GM12878 (cell line): Measurements from ENCODE around the gene ADGRV1. TPM values are rescaled to one million over a fixed set of nuclear protein-coding genes. Genes with fewer than 3 reads are reported as not detected.

Experiments used
- ATAC-seq: fragments of 200-7000 bp; cut with Tn5 transposase; 3 replicates; pipeline ENCODE4 v1.9.1; 2020; ENCODE audit warnings: mild to moderate bottlenecking, moderate library complexity
- BruUV-seq: library from RNA; stranded (reverse); fragments of 400-500 nt; replicated peaks from 2 replicates; lab custom pipeline; 2021; lab: Mats Ljungman, UMichigan
- CTCF ChIA-PET: fragments of 300-600 bp; sonication (Branson Sonifier 250); formaldehyde crosslinking; extraction: SDS; loops from one replicate; lab custom pipeline; 2021; ENCODE audit warnings: inconsistent platforms; lab: Yijun Ruan, JAX
- POLR2A ChIA-PET: fragments of 350-600 bp; formaldehyde crosslinking; extraction: SDS; loops from one replicate; lab custom pipeline; 2021; ENCODE audit warnings: inconsistent platforms; lab: Charles Lee
- RAD21 ChIA-PET: fragments of 300-600 bp; sonication (Branson Sonifier 250); formaldehyde crosslinking; loops from one replicate; lab custom pipeline; 2023; ENCODE audit warnings: antibody characterized with exemption; ENCODE audit not compliant: unreplicated experiment; lab: Charles Lee
- SMC1A ChIA-PET: fragments of 300-600 bp; sonication (Branson Sonifier 250); formaldehyde crosslinking; loops from one replicate; lab custom pipeline; 2023; ENCODE audit not compliant: unreplicated experiment, uncharacterized antibody; lab: Charles Lee
- DNase-seq: peaks from one replicate; pipeline ENCODE4 v3.0.0-alpha.2; 2011; ENCODE audit warnings: low read depth, low spot score
- FAIRE-seq: peaks from 3 replicates; lab custom pipeline; 2011; peaks lifted over from hg19 to GRCh38; lab: Jason Lieb, UNC
- H2AFZ ChIP-seq: 2 replicates; pipeline ENCODE4 v1.6.0; 2011; ENCODE audit warnings: low read depth, low read length, control low read depth; ENCODE audit not compliant: control insufficient read depth
- H3K27ac ChIP-seq: 2 replicates; pipeline ENCODE4 v1.5.1; 2011; ENCODE audit warnings: control low read depth; ENCODE audit not compliant: control insufficient read depth, insufficient read depth
- H3K27me3 ChIP-seq, 2 experiments: replicated peaks in 1 of 2; 2 replicates each; pipeline versions ENCODE4 v1.6.0 to v1.6.1; 2011; ENCODE audit warnings: low read length in 1 of 2; ENCODE audit not compliant: control insufficient read depth in 2 of 2, insufficient read depth in 2 of 2
- H3K36me3 ChIP-seq, 2 experiments: 2 replicates each; pipeline ENCODE4 v1.5.1; 2011; ENCODE audit warnings: low read length in 1 of 2; ENCODE audit not compliant: control insufficient read depth in 2 of 2, insufficient read depth in 2 of 2
- H3K4me1 ChIP-seq: 2 replicates; pipeline ENCODE4 v1.6.1; 2011; ENCODE audit warnings: mild to moderate bottlenecking, low read length, moderate library complexity, mixed read lengths; ENCODE audit not compliant: control insufficient read depth, insufficient read depth
- H3K4me2 ChIP-seq: 2 replicates; pipeline ENCODE4 v1.6.0; 2011; ENCODE audit warnings: control low read depth; ENCODE audit not compliant: control insufficient read depth, insufficient read depth
- H3K4me3 ChIP-seq: fragments of 200-600 bp; sonication (generic); 2 replicates; pipeline ENCODE4 v1.5.1; 2016
- H3K79me2 ChIP-seq: 2 replicates; pipeline ENCODE4 v1.6.0; 2011; ENCODE audit warnings: low read length; ENCODE audit not compliant: control insufficient read depth, insufficient read depth
- H3K9ac ChIP-seq: 2 replicates; pipeline ENCODE4 v1.8.0; 2011; ENCODE audit warnings: low read length, control low read depth, mixed read lengths; ENCODE audit not compliant: control insufficient read depth, insufficient read depth
- H3K9me3 ChIP-seq: replicated peaks from 3 replicates; pipeline ENCODE4 v1.5.1; 2011; ENCODE audit warnings: mild to moderate bottlenecking, low read length; ENCODE audit not compliant: control insufficient read depth, insufficient read depth
- H4K20me1 ChIP-seq: 2 replicates; pipeline ENCODE4 v1.6.0; 2011; ENCODE audit not compliant: control insufficient read depth, insufficient read depth
- CUX1 ChIP-seq: IDR thresholded peaks from 2 replicates; pipeline ENCODE4 v1.6.1; 2012; ENCODE audit warnings: improper control_type of control experiment, low read depth, low read length; ENCODE audit not compliant: insufficient replicate concordance
- IKZF2 ChIP-seq, 2 experiments: fragments of 450-650 bp; IDR thresholded peaks; 2 replicates each; pipeline ENCODE4 v1.6.1; 2017; ENCODE audit warnings: mild to moderate bottlenecking in 2 of 2, moderate library complexity in 2 of 2
- IRF3 ChIP-seq: fragments of 450-650 bp; IDR thresholded peaks from 2 replicates; pipeline ENCODE4 v1.6.1; 2014; ENCODE audit warnings: mild to moderate bottlenecking
- JUND ChIP-seq: IDR thresholded peaks from 2 replicates; pipeline ENCODE4 v1.6.1; 2012; ENCODE audit warnings: low read depth, mild to moderate bottlenecking, low read length, improper control_type of control experiment, moderate library complexity
- MLLT1 ChIP-seq: fragments of 450-650 bp; IDR thresholded peaks from 2 replicates; pipeline ENCODE4 v1.6.1; 2016; ENCODE audit warnings: mild to moderate bottlenecking
- MYC ChIP-seq: IDR thresholded peaks from 2 replicates; pipeline ENCODE4 v1.6.1; 2011; ENCODE audit warnings: mild to moderate bottlenecking, low read length, moderate library complexity, inconsistent platforms; ENCODE audit not compliant: insufficient read depth, insufficient replicate concordance, insufficient read length, severe bottlenecking
- RUNX3 ChIP-seq: IDR thresholded peaks from 2 replicates; pipeline ENCODE4 v1.6.1; 2012; ENCODE audit warnings: low read length, inconsistent platforms
- SKIL ChIP-seq: fragments of 450-650 bp; IDR thresholded peaks from 2 replicates; pipeline ENCODE4 v1.6.1; 2017; ENCODE audit warnings: mild to moderate bottlenecking, low read depth, inconsistent platforms; ENCODE audit not compliant: poor library complexity, severe bottlenecking
- USF2 ChIP-seq: IDR thresholded peaks from 2 replicates; pipeline ENCODE4 v1.6.1; 2011; ENCODE audit warnings: low read depth, low read length, improper control_type of control experiment, borderline replicate concordance
- WGBS: methylation state at CpG from one replicate; pipeline ENCODE4 v1.1.6; 2016; ENCODE audit warnings: low lambda C conversion rate; ENCODE audit not compliant: insufficient replicate concordance, insufficient coverage; ENCODE audit errors: missing lambda C conversion rate; 5-methylcytosine and 5-hydroxymethylcytosine counted together
- in situ Hi-C: fragments of 300-500 bp; cut with MboI; formaldehyde crosslinking; loops from 9 replicates; pipeline ENCODE4 v1.14.3; 2018; ENCODE audit warnings: mixed read lengths
- intact Hi-C: fragments of 100-400 bp; cut with micrococcal nuclease; formaldehyde crosslinking; loops from one replicate; pipeline ENCODE4 v1.14.2; 2022; ENCODE audit not compliant: unreplicated experiment
- polyA plus RNA-seq, 11 experiments: library from polyadenylated mRNA; depleted of rRNA in 4 of 11; unstranded in 6 of 11; stranded (reverse) in 5 of 11; fragments of >200 nt; fragmentation: Nextera tagmentation in 4 of 11; fragmentation: Illumina TruSeq in 1 of 11; extraction: Ambion mirVana in 4 of 11; extraction: Trizol in 1 of 11; gene quantifications; 1 replicate in 1 of 11; 2 replicates in 10 of 11; pipeline versions ENCODE4 v1.2.1 to v1.2.3, GENCODE V29; 2011 to 2016; ENCODE audit warnings: inconsistent platforms in 2 of 11, missing spikeins in 2 of 11, low read depth in 1 of 11
- total RNA-seq, 4 experiments: library from RNA; depleted of rRNA in 3 of 4; stranded (reverse); fragments of >200 nt in 3 of 4; fragmentation: Illumina TruSeq in 1 of 4; extraction: Trizol in 1 of 4; gene quantifications; 2 replicates each; pipeline versions ENCODE4 v1.2.1 to v1.2.3, GENCODE V29; 2013 to 2021

Gene ADGRV1
- total and polyA plus RNA-seq, 10 of the 15 experiments (the other 5 are each of a cell fraction or from before 2014, with no cell fraction given), result 0.04 to 8.1 (median 0.16) TPM; not detected in 1

GRCh38 chr5:91177639-91178038, 619.0 kb downstream of the ADGRV1 start (continued):
- TF ChIP-seq MLLT1, result no peak
- TF ChIP-seq IRF3, result no peak
- TF ChIP-seq, all 136 proteins: peak for 0

- Histone ChIP-seq H3K9ac (no peak overlapping the region), H3K4me2 (no peak overlapping the region), H3K9me3 (no peaks in the 10 kb centered on the region), H3K4me1 (peaks cover under 1% of the 10 kb centered on the region; the same call in 1 of the 2 replicates), H3K36me3 (no peaks in the 10 kb centered on the region), H3K27me3 (no peaks in the 10 kb centered on the region), H4K20me1 (no peaks in the 10 kb centered on the region), H3K4me3 (no peak overlapping the region), H3K79me2 (no peaks in the 10 kb centered on the region), H2AFZ (no peak overlapping the region), H3K27ac (no peak overlapping the region)
- WGBS, result 21% methylated on average over 2 of the region's 2 CpGs
- no peak for FAIRE-seq
- ChIA-PET RAD21 (interaction anchor here (2.0 kb wide), 1 partner anchor 206 kb away, joined by 6 read pairs; no protein-coding TSS in a partner anchor), POLR2A (no interaction called here), CTCF (interaction anchor here (0.9 kb wide), 1 partner anchor 119 kb away, joined by 3 read pairs; no protein-coding TSS in a partner anchor), SMC1A (interaction anchor here (0.6 to 2.0 kb wide), 4 partner anchors 9 to 206 kb away, joined by 3 to 6 read pairs (median 4); no protein-coding TSS in a partner anchor)
- ATAC-seq, result no peak
- DNase-seq, result no peak
- intact Hi-C loops (no loop called here), in situ Hi-C loops (no loop called here)
- no TSS peak for BruUV-seq
- TF ChIP-seq MYC (no peak), CUX1 (no peak), RUNX3 (no peak), SKIL (no peak), IKZF2 (IDR thresholded peaks at IDR 0.05) (no peak), USF2 (no peak), JUND (no peak)
Measured at GRCh38 chr5:91178461-91178860, 619.9 kb downstream of the ADGRV1 start.
